ENCODE results near the gene VWA3B. TPM values are rescaled to one million over a fixed set of nuclear protein-coding genes. Genes with fewer than 3 reads are reported as not detected.

VWA3B gene
- total RNA-seq, 6 experiments from 2014 or later, result 0.09 to 0.24 (median 0.13) TPM; not detected in 2

- DNase-seq, result no peak
- H3K27ac ChIP-seq, result no peak overlapping the region
- intact Hi-C loops (cut with DNase I), result no loop called here
- TF ChIP-seq POLR2A (IDR thresholded peaks at IDR 0.05), result no peak
- TF ChIP-seq CTCF (IDR thresholded peaks at IDR 0.05), result no peak
- peaks cover 0 to 26% (median 6%) of the 10 kb centered on the region in 4 donors for H3K4me1 ChIP-seq
- no peak overlapping the region for H3K4me3 ChIP-seq
- H3K36me3 ChIP-seq, result no peaks in the 10 kb centered on the region
- no peaks in the 10 kb centered on the region for H3K27me3 ChIP-seq
- H3K9me3 ChIP-seq, result no peaks in the 10 kb centered on the region
- no peak for ATAC-seq
Observed at GRCh38 chr2:98089941-98090340, 3.0 kb downstream of the VWA3B start.

GRCh38 chr2:98090951-98091350 lies 4.0 kb downstream of the VWA3B start:
- TF ChIP-seq CTCF (IDR thresholded peaks at IDR 0.05) (no peak), POLR2A (IDR thresholded peaks at IDR 0.05) (no peak)
- intact Hi-C loops (cut with DNase I), result no loop called here
- Histone ChIP-seq H3K4me3 (no peak overlapping the region), H3K27ac (no peak overlapping the region), H3K9me3 (no peaks in the 10 kb centered on the region), H3K36me3 (no peaks in the 10 kb centered on the region), H3K27me3 (no peaks in the 10 kb centered on the region), H3K4me1 (peaks cover 0 to 18% (median 4%) of the 10 kb centered on the region in 4 donors)
- no peak for ATAC-seq
- no peak for DNase-seq
- WGBS (ENCODE audit: insufficient coverage, low coverage, low lambda C conversion rate, missing lambda C conversion rate), result 79% methylated on average over 8 of the region's 8 CpGs

- WGBS (ENCODE audit: insufficient coverage, low coverage, low lambda C conversion rate, missing lambda C conversion rate), result 64% methylated on average over 1 of the region's 1 CpG
- ATAC-seq (peak in 3 of 4 donors; percentile 18 to 23 (median 23)), DNase-seq (no peak)
- no peaks in the 10 kb centered on the region for H3K9me3 ChIP-seq
- H3K27ac ChIP-seq, result no peak overlapping the region
- H3K36me3 ChIP-seq, result no peaks in the 10 kb centered on the region
- H3K27me3 ChIP-seq, result no peaks in the 10 kb centered on the region
- intact Hi-C loops (cut with DNase I), result no loop called here
- no peak overlapping the region for H3K4me3 ChIP-seq
- TF ChIP-seq POLR2A (IDR thresholded peaks at IDR 0.05), result no peak
- no peak for TF ChIP-seq CTCF (IDR thresholded peaks at IDR 0.05)
- H3K4me1 ChIP-seq, result peaks cover 0 to 10% (median 2%) of the 10 kb centered on the region in 4 donors
Observed at GRCh38 chr2:98091738-98092137, 4.8 kb downstream of the VWA3B start.

GRCh38 chr2:98093146-98093545 lies 6.2 kb downstream of the VWA3B start:
- Histone ChIP-seq H3K9me3 (no peaks in the 10 kb centered on the region), H3K4me1 (no peaks in the 10 kb centered on the region), H3K36me3 (no peaks in the 10 kb centered on the region), H3K27ac (no peak overlapping the region), H3K27me3 (no peaks in the 10 kb centered on the region), H3K4me3 (no peak overlapping the region)
- ATAC-seq (no peak), DNase-seq (no peak)
- TF ChIP-seq POLR2A (IDR thresholded peaks at IDR 0.05) (no peak), CTCF (IDR thresholded peaks at IDR 0.05) (no peak)
- WGBS (ENCODE audit: insufficient coverage, low coverage, low lambda C conversion rate, missing lambda C conversion rate), result 78% methylated on average over 3 of the region's 3 CpGs
- intact Hi-C loops (cut with DNase I), result no loop called here

GRCh38 chr2:98093611-98094010 lies 6.6 kb downstream of the VWA3B start:
- WGBS (ENCODE audit: insufficient coverage, low coverage, low lambda C conversion rate, missing lambda C conversion rate), result 80% methylated on average over 5 of the region's 5 CpGs
- intact Hi-C loops (cut with DNase I), result no loop called here
- no peak overlapping the region for H3K27ac ChIP-seq

More at GRCh38 chr2:98093611-98094010, 6.6 kb downstream of the VWA3B start:
- Histone ChIP-seq H3K36me3 (no peaks in the 10 kb centered on the region), H3K4me3 (no peak overlapping the region), H3K27me3 (no peaks in the 10 kb centered on the region), H3K4me1 (no peaks in the 10 kb centered on the region), H3K9me3 (no peaks in the 10 kb centered on the region)
- no peak for TF ChIP-seq POLR2A (IDR thresholded peaks at IDR 0.05)
- no peak for TF ChIP-seq CTCF (IDR thresholded peaks at IDR 0.05)
- ATAC-seq (no peak), DNase-seq (no peak)
